ENCODE measurements around the gene ARHGAP45.

Gene ARHGAP45

DNA sequence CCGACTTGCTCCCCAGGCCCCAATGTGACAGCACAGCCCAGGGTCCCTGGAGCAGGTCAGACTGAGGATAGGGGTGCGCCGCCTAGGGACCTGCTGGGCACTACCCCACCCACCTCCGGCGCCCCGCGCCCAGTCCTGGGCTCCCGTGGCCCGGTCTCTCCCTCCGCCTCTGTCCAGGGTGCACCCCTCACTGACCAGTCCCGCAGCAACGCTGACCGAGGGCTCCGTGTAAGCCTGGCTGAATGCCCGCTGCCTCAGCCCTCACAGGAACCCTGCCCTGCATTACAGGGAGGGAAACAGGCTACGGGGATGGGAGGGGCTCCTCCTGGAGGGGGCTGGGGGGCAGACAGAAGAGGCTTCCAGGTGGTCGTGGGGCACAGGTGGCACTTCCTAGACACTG is 68.5 kb downstream of the ARHGAP45 start:
- no peak for DNase-seq (ENCODE audit: low read depth)

DNA sequence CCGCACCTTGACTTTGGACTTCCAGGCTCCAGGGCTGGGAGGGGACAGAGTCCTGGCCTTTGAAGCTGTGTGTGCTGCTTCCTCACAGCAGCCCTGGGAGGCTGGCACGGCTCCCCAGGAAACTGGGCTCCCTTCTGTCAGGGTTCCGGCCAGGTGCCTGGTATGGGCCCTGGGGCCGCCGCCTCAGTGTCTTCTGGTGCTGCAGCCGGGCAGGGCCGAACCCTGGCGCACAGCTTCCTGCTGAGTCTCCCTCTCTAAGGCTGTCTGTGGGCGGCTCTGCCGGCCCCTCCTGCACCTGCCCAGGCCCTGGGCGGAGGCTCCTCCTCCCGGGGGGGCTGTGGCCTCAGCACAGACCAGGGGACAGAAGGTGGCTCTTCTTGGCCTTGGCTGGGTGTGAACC is 69.2 kb downstream of the ARHGAP45 start:
- no peak for DNase-seq (ENCODE audit: low read depth)
